ENCODE data around the gene CREB3L4.

GRCh38 chr1:153970346-153970745 lies 2.6 kb downstream of the CREB3L4 start:
- TF ChIP-seq CTCF (IDR thresholded peaks at IDR 0.05; ENCODE audit: low read depth, low read length) (no peak), EZH2phosphoT487 (IDR thresholded peaks at IDR 0.05; ENCODE audit: low read depth) (no peak)

All from OCI-LY3 (cell line).